Endothelial cell of umbilical vein (primary cell): ENCODE results near the gene FUT2. TPM values are rescaled to one million over a fixed set of nuclear protein-coding genes. Genes with fewer than 3 reads are reported as not detected.

Source experiments
- BruUV-seq: library from RNA; stranded (reverse); fragments of 400-500 nt; replicated peaks from 2 replicates; lab custom pipeline; 2021; lab: Mats Ljungman, UMichigan
- CTCF ChIA-PET: fragments of 300-600, 350-600 bp; sonication (Branson Sonifier 250); formaldehyde crosslinking; loops from one replicate; lab custom pipeline; 2021; ENCODE audit warnings: antibody characterized with exemption, inconsistent platforms; lab: Charles Lee
- POLR2A ChIA-PET: fragments of 300-600, 350-600 bp; sonication (Branson Sonifier 250); formaldehyde crosslinking; loops from one replicate; lab custom pipeline; 2021; ENCODE audit warnings: antibody characterized with exemption, inconsistent platforms; lab: Charles Lee
- DNase-seq: peaks from one replicate; pipeline ENCODE4 v3.0.0-alpha.2; 2011; ENCODE audit warnings: low read depth, low spot score
- FAIRE-seq: peaks from 2 replicates; lab custom pipeline; 2011; peaks lifted over from hg19 to GRCh38; lab: Jason Lieb, UNC
- H2AFZ ChIP-seq: 2 replicates; pipeline ENCODE4 v1.6.0; 2012; ENCODE audit warnings: low read depth, low read length, control low read depth, inconsistent platforms
- H3K27ac ChIP-seq: 2 replicates; pipeline ENCODE4 v1.5.1; 2011; ENCODE audit warnings: low read depth, mild to moderate bottlenecking, control low read depth, low read length, moderate library complexity; ENCODE audit not compliant: insufficient read depth
- H3K27me3 ChIP-seq, 2 experiments: 2 replicates each; pipeline versions ENCODE4 v1.6.0 to v1.6.1; 2011; ENCODE audit warnings: low read length in 2 of 2, mixed read lengths in 1 of 2; ENCODE audit not compliant: control insufficient read depth in 2 of 2, insufficient read depth in 2 of 2
- H3K36me3 ChIP-seq, 2 experiments: 2 replicates in 1 of 2; 3 replicates in 1 of 2; pipeline ENCODE4 v1.5.1; 2011; ENCODE audit warnings: low read length in 2 of 2, mild to moderate bottlenecking in 1 of 2, moderate library complexity in 1 of 2; ENCODE audit not compliant: control insufficient read depth in 2 of 2, insufficient read depth in 2 of 2; ENCODE audit errors: extremely low read depth in 1 of 2
- H3K4me1 ChIP-seq: 3 replicates; pipeline ENCODE4 v1.5.1; 2011; ENCODE audit warnings: mild to moderate bottlenecking, low read length; ENCODE audit not compliant: control insufficient read depth, insufficient read depth; ENCODE audit errors: extremely low read depth
- H3K4me2 ChIP-seq: 2 replicates; pipeline ENCODE4 v1.6.1; 2011; ENCODE audit warnings: low read length, control low read depth, mixed read lengths; ENCODE audit not compliant: insufficient read depth
- H3K4me3 ChIP-seq, 3 experiments: fragments of 200-600 bp in 1 of 3; sonication (generic), shearing (Covaris generic) in 1 of 3; replicated peaks in 1 of 3; 2 replicates each; pipeline ENCODE4 v1.5.1; 2011 to 2016; ENCODE audit warnings: control low read depth in 3 of 3, low read length in 3 of 3, mild to moderate bottlenecking in 2 of 3, inconsistent platforms in 1 of 3, low read depth in 1 of 3, moderate library complexity in 1 of 3; ENCODE audit not compliant: insufficient read depth in 1 of 3
- H3K79me2 ChIP-seq: 2 replicates; pipeline ENCODE4 v1.6.0; 2012; ENCODE audit warnings: low read length, inconsistent platforms; ENCODE audit not compliant: control insufficient read depth, insufficient read depth
- H3K9ac ChIP-seq: replicated peaks from 2 replicates; pipeline ENCODE3; 2011; ENCODE audit warnings: low read length, control low read depth; ENCODE audit not compliant: insufficient read depth; ENCODE audit errors: extremely low read depth
- H3K9me1 ChIP-seq: replicated peaks from 3 replicates; pipeline ENCODE4 v1.6.0; 2011; ENCODE audit warnings: mild to moderate bottlenecking, low read length; ENCODE audit not compliant: control insufficient read depth, insufficient read depth; ENCODE audit errors: extremely low read depth
- H3K9me3 ChIP-seq: replicated peaks from 2 replicates; pipeline ENCODE4 v1.5.1; 2012; ENCODE audit warnings: low read length, inconsistent platforms; ENCODE audit not compliant: control insufficient read depth, insufficient read depth
- H4K20me1 ChIP-seq: replicated peaks from 2 replicates; pipeline ENCODE3; 2011; ENCODE audit warnings: mild to moderate bottlenecking, low read length; ENCODE audit not compliant: control insufficient read depth, insufficient read depth; ENCODE audit errors: extremely low read depth
- EZH2 ChIP-seq: IDR thresholded peaks from 2 replicates; pipeline ENCODE4 v1.6.1; 2012; ENCODE audit warnings: borderline replicate concordance, low read depth, mild to moderate bottlenecking, moderate library complexity, low read length, inconsistent platforms; ENCODE audit not compliant: severe bottlenecking
- FOS ChIP-seq: IDR thresholded peaks from 2 replicates; pipeline ENCODE4 v1.6.1; 2011; ENCODE audit warnings: mild to moderate bottlenecking, low read length, moderate library complexity, borderline replicate concordance; ENCODE audit not compliant: insufficient read depth
- GATA2 ChIP-seq: IDR thresholded peaks from 2 replicates; pipeline ENCODE4 v1.7.0; 2011; ENCODE audit warnings: low read depth, mild to moderate bottlenecking, moderate library complexity, mixed read lengths, low read length; ENCODE audit not compliant: insufficient read length, insufficient read depth
- JUN ChIP-seq: IDR thresholded peaks from 2 replicates; pipeline ENCODE4 v1.6.1; 2011; ENCODE audit warnings: borderline replicate concordance, low read depth; ENCODE audit not compliant: insufficient read length, insufficient read depth
- MYC ChIP-seq: IDR thresholded peaks from one replicate; pipeline ENCODE4 v1.6.1; 2011; ENCODE audit warnings: mild to moderate bottlenecking, low read depth, low read length
- POLR2A ChIP-seq: IDR thresholded peaks from 2 replicates; pipeline ENCODE4 v1.6.1; 2012; ENCODE audit warnings: low read depth, mild to moderate bottlenecking, control low read depth, low read length
- POLR2AphosphoS5 ChIP-seq: IDR thresholded peaks from 2 replicates; pipeline ENCODE4 v1.6.1; 2012; ENCODE audit warnings: low read depth, mild to moderate bottlenecking, control low read depth, low read length, moderate library complexity; ENCODE audit not compliant: insufficient read depth
- dilution Hi-C: fragments of 300-500 bp; cut with MboI; formaldehyde crosslinking; loops from one replicate; pipeline ENCODE4 v1.15.0; 2019; ENCODE audit warnings: low sequenced_read_pairs; ENCODE audit not compliant: extremely low pct_ligation_motif_present
- intact Hi-C: fragments of 100-400 bp; cut with micrococcal nuclease; formaldehyde crosslinking; loops from one replicate; pipeline ENCODE4 v1.10.0; 2022
- polyA plus RNA-seq, 4 experiments: library from polyadenylated mRNA; depleted of rRNA in 3 of 4; stranded (reverse) in 3 of 4; unstranded in 1 of 4; fragments of >200 nt; gene quantifications; 2 replicates each; pipeline versions ENCODE4 v1.2.1 to v1.2.3, GENCODE V29; 2011 to 2012; ENCODE audit warnings: missing spikeins in 1 of 4
- total RNA-seq: library from RNA; stranded (reverse); gene quantifications from 2 replicates; pipeline ENCODE4 v1.2.3, GENCODE V29; 2021
- TF ChIP-seq, protein P1 (sequence below): IDR thresholded peaks from 2 replicates; pipeline ENCODE4 v1.6.1; 2011; ENCODE audit not compliant: insufficient read depth, insufficient read length
- TF ChIP-seq, protein P2 (sequence below), 2 donors: IDR thresholded peaks; 1 replicate in 1 of 2; 2 replicates in 1 of 2; pipeline ENCODE4 v1.5.1; 2011; ENCODE audit warnings: low read length in 2 of 2, mild to moderate bottlenecking in 2 of 2, moderate library complexity in 2 of 2, control low read depth in 1 of 2, inconsistent platforms in 1 of 2, low read depth in 1 of 2; ENCODE audit not compliant: insufficient read depth in 1 of 2; ENCODE audit errors: extremely low read depth in 1 of 2

The FUT2 gene
- total and polyA plus RNA-seq, 2 donors (not counting 3 experiments of a cell fraction or from before 2014, with no cell fraction given): not detected

DNA sequence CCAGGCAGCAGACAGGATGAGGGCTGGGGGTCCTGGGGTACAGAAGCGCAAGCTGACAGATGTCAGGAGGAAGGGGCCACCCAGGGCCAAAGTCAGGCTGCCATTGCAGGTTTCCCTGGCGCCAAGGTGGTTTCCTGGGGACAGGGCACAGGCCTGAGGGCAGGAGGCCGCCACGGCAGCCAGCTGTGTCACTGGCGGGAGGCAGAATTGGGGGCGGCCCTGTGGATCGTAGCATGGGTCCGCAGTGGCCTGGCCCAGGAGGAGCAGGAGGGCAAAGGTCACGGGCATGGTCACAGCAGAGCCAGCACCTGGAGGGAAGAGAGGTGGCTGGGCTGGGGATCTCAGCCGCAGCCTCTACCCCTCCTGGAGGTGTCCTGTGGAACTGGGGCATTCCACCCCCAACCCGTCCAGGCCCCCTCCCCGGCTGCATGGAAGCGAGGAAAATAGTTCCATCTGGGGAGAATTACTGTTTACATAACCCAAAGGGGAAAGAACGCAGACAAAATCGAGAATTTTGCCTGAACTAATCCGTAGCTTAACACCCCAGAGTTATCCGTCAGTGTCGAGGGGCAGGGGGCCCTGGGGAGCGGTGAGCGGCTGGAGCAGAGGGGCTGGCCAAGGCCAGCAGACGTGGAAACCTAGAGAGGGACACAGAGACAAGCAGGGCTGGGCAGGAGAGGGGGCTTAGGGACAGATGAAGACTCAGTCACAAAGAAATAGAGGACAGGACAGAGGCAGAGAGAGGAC is 24.9 kb upstream of the FUT2 start:
- Histone ChIP-seq H2AFZ (no peak overlapping the region), H3K9me1 (no peaks in the 10 kb centered on the region), H3K79me2 (no peaks in the 10 kb centered on the region), H3K27ac (no peak overlapping the region), H3K36me3 (no peaks in the 10 kb centered on the region), H3K9ac (no peak overlapping the region), H4K20me1 (no peaks in the 10 kb centered on the region), H3K4me2 (no peak overlapping the region), H3K27me3 (no peaks in the 10 kb centered on the region), H3K9me3 (no peaks in the 10 kb centered on the region), H3K4me1 (no peaks in the 10 kb centered on the region), H3K4me3 (no peak overlapping the region)
- no peak for DNase-seq
- ChIA-PET CTCF (no interaction called here), POLR2A (interaction anchor here (1.4 kb wide), 1 partner anchor 25 kb away, joined by 3 read pairs; the partner anchor contains the start of gene CA11)
- TF ChIP-seq JUN (no peak), POLR2A (no peak), FOS (no peak), POLR2AphosphoS5 (no peak), GATA2 (no peak), EZH2 (no peak), MYC (no peak)
- TF ChIP-seq, protein P1, sequence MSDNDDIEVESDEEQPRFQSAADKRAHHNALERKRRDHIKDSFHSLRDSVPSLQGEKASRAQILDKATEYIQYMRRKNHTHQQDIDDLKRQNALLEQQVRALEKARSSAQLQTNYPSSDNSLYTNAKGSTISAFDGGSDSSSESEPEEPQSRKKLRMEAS: no peak
- TF ChIP-seq, protein P2, sequence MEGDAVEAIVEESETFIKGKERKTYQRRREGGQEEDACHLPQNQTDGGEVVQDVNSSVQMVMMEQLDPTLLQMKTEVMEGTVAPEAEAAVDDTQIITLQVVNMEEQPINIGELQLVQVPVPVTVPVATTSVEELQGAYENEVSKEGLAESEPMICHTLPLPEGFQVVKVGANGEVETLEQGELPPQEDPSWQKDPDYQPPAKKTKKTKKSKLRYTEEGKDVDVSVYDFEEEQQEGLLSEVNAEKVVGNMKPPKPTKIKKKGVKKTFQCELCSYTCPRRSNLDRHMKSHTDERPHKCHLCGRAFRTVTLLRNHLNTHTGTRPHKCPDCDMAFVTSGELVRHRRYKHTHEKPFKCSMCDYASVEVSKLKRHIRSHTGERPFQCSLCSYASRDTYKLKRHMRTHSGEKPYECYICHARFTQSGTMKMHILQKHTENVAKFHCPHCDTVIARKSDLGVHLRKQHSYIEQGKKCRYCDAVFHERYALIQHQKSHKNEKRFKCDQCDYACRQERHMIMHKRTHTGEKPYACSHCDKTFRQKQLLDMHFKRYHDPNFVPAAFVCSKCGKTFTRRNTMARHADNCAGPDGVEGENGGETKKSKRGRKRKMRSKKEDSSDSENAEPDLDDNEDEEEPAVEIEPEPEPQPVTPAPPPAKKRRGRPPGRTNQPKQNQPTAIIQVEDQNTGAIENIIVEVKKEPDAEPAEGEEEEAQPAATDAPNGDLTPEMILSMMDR (IDR thresholded peaks at IDR 0.05; ENCODE audit: extremely low read depth in 1 of 2, insufficient read depth in 1 of 2, low read depth in 1 of 2, low read length in 2 of 2): no peak
- dilution Hi-C loops (no loop called here), intact Hi-C loops (no loop called here)
- no peak for FAIRE-seq
- no TSS peak for BruUV-seq
